Measurements from ENCODE around the gene ERP44.
"Not testable (repeated sequence)": the region's sequence is repeated elsewhere in the genome, so short reads cannot be mapped to it uniquely, and the experiment has no call there.

The ERP44 gene

GRCh38 chr9:100088202-100088601, 10.6 kb downstream of the ERP44 start:
- TF ChIP-seq, protein P1, sequence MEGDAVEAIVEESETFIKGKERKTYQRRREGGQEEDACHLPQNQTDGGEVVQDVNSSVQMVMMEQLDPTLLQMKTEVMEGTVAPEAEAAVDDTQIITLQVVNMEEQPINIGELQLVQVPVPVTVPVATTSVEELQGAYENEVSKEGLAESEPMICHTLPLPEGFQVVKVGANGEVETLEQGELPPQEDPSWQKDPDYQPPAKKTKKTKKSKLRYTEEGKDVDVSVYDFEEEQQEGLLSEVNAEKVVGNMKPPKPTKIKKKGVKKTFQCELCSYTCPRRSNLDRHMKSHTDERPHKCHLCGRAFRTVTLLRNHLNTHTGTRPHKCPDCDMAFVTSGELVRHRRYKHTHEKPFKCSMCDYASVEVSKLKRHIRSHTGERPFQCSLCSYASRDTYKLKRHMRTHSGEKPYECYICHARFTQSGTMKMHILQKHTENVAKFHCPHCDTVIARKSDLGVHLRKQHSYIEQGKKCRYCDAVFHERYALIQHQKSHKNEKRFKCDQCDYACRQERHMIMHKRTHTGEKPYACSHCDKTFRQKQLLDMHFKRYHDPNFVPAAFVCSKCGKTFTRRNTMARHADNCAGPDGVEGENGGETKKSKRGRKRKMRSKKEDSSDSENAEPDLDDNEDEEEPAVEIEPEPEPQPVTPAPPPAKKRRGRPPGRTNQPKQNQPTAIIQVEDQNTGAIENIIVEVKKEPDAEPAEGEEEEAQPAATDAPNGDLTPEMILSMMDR (IDR thresholded peaks at IDR 0.05; ENCODE audit: low read depth, low read length) = no peak
- H3K4me3 ChIP-seq (ENCODE audit: low read depth, low read length) = no peak overlapping the region

GRCh38 chr9:100087218-100087617, 11.6 kb downstream of the ERP44 start:
- no peak overlapping the region for H3K4me3 ChIP-seq (ENCODE audit: low read depth, low read length)

DNA sequence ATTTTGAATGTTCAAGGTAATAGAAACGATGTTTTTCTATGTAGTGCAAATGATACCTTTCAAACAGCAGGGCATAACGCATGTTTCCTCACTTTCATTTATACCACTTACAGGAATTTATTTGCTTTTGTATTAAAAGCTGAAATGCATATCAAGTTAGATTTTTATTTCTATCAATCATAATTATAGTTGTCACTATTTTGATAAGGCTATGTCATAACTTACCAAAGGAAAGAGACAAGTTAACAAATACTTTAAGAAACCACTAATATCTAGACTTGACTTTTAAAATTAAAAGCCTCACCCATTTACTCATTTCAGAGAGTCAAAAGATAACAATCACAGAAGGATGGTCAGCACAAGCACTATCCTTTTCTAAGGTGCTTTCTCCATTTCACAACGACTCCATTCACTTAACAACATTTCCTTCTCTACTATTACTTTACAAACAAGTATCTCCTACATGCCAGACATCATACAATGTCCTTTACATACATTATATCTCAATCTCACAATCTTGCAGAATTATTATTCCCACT, 12.6 kb downstream of the ERP44 start:
- no peak overlapping the region for H3K4me3 ChIP-seq (ENCODE audit: low read depth, low read length)
- TF ChIP-seq, protein P1 (IDR thresholded peaks at IDR 0.05; ENCODE audit: low read depth, low read length) = no peak

More at GRCh38 chr9:100087218-100087617, 11.6 kb downstream of the ERP44 start:
- TF ChIP-seq, protein P1 (IDR thresholded peaks at IDR 0.05; ENCODE audit: low read depth, low read length) = no peak

- no peak overlapping the region for H3K4me3 ChIP-seq (ENCODE audit: low read depth, low read length)
- TF ChIP-seq, protein P1 (IDR thresholded peaks at IDR 0.05; ENCODE audit: low read depth, low read length) = no peak
Measured at GRCh38 chr9:100084734-100085133, 14.1 kb downstream of the ERP44 start.

DNA sequence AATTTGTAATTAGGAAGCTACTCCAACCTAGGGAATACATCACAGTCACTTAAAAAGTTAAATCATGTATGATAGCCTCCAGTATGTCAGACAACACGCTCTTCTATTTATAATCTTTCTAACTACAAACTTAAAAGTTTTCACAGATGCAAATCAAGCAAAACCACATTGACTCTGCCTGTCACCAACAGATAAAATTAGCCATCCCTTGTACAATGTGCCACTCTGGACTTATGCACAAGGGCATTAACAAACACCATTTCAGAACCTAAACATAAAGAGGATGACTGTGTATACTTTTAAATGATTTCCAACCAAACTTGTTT, 14.7 kb downstream of the ERP44 start:
- TF ChIP-seq, protein P1 (IDR thresholded peaks at IDR 0.05; ENCODE audit: low read depth, low read length) = no peak
- no peak overlapping the region for H3K4me3 ChIP-seq (ENCODE audit: low read depth, low read length)

DNA sequence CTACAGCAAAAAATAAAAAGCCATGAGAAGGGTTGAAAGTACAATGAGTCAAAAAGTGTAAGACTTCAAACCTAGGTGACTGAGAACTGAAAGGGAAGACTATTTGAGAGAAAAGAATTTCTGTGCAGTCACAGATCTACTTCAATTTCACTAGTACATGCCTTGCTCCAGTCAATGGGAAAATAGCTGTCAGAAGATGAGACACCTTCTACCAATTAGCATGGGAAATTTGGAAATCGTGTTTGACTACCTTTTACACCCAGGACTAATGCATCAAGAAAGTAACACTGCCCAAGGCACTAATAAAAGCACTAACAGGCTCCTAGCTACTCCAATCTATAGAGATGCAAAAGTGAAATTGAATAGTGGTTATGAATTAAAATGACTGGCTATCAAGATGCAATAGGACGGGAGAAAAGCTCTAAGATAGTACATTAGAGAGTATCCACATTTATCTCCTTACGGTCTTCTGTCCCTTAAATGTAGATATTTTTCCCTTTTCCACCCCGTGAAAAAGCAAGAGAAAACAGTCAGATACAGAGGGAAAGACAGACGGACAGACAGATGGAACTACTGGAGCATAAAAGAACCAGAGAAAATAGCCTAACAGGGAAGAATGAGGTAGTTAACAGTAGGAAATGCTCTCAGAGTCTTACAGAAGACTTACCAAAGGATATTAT, 15.2 kb downstream of the ERP44 start:
- TF ChIP-seq, protein P1 (IDR thresholded peaks at IDR 0.05; ENCODE audit: low read depth, low read length) = no peak
- H3K4me3 ChIP-seq (ENCODE audit: low read depth, low read length) = no peak overlapping the region

GRCh38 chr9:100082782-100083181, 16.0 kb downstream of the ERP44 start:
- TF ChIP-seq, protein P1 (IDR thresholded peaks at IDR 0.05; ENCODE audit: low read depth, low read length) = no peak
- no peak overlapping the region for H3K4me3 ChIP-seq (ENCODE audit: low read depth, low read length)

- not testable (repeated sequence) for H3K4me3 ChIP-seq (ENCODE audit: low read depth, low read length)
Measured at GRCh38 chr9:100076256-100076655, 22.5 kb downstream of the ERP44 start.
